Measurements from ENCODE around the gene OAS3. TPM values are rescaled to one million over a fixed set of nuclear protein-coding genes. Genes with fewer than 3 reads are reported as not detected.
"Not testable (repeated sequence)": the region's sequence is repeated elsewhere in the genome, so short reads cannot be mapped to it uniquely, and the experiment has no call there.

OAS3 gene
- polyA plus RNA-seq, 4 donors: 8.6 to 11.6 (median 9.5) TPM

DNA sequence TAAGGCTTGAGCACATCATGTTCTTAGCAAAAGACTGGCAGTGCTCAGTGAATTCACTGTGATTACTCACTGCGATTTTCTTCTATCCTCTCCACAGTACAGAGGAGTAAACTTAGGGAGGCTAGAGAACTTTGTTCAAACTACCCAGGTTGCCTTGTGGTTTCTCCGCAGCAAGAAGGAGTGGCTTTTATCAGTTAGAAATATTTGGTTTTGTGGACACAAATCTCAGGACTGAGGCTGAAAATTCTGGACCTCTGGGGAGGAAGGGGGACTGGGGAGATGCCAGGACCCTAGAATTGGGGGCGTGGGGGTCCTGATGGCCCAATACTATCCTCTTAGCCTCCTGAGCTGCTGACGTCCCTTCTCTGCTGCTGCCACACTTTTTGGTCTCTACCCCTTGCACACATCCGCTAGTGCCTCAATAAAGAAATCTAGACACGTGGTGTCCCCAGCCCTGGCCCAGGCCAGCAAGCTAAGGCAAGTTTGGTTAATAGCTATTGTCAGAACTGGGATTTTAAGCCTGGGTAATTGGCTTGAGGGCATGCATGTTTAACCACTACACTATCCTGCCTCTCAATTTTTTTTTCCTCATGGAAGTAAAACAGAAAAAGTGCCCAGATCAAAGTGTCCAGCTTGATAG, 40.9 kb downstream of the OAS3 start:
- DNase-seq (ENCODE audit: low read depth in 4 of 4, low spot score in 3 of 4): no peak

DNA sequence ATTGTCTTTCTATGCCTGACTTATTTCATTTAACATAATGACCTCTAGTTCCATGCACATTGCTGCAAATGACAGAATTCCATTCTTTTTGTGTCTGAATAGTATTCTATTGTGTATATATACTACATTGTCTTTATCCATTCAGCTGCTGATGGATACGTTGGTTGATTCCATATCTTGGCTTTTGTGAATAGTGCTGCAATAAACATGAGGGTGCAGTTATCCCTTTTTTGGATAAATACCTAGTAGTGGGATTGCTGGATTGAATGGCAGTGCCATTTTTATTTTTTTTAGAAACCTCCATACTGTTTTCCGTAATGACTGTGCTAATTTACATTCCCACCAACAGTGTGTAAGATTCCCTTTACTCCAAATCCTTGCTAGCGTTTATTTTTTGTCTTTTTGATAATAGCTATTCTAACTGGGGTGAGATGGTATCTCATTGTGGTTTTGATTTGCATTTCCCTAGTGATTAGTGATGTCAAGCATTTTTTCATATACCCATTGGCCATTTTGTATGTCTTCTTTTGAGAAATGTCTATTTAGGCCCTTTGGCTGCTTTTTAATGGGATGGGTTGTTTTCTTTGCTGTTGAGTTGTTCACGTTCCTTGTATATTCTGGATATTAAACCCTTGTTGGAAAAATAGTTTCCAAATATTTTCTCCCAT, 42.4 kb downstream of the OAS3 start:
- DNase-seq (ENCODE audit: low read depth in 4 of 4, low spot score in 3 of 4): no peak

DNA sequence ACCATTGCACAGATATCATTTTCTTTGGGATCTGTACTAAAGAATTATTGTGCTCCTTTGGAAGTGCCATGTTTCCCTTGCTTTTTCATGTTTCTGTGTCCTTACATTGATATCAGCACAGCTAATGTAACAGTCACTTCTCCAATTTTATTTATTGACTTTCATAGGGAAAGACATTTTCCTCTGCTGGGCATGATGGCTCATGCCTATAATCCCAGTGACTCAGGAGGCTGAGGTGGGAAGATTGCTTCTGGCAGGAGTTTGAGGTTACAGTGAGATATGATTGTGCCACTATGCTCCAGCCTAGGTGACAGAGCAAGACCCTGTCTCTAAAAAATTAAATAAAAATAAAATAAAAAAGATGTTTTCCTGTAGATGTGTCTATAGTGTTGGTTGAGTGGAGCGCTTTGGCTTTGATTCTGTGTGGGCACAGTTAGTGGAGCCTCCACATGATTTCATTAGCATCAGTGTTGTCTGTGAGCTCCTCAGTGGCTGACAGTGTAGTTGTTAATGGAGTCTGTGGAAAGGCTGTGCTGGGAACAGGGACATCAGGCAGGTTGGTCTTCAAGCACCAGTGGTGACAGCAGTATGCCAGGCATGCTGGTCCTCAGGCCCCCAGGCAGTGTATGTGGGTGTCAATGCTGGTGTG, 47.5 kb downstream of the OAS3 start:
- no peak for DNase-seq (ENCODE audit: low read depth in 4 of 4, low spot score in 3 of 4)

DNA sequence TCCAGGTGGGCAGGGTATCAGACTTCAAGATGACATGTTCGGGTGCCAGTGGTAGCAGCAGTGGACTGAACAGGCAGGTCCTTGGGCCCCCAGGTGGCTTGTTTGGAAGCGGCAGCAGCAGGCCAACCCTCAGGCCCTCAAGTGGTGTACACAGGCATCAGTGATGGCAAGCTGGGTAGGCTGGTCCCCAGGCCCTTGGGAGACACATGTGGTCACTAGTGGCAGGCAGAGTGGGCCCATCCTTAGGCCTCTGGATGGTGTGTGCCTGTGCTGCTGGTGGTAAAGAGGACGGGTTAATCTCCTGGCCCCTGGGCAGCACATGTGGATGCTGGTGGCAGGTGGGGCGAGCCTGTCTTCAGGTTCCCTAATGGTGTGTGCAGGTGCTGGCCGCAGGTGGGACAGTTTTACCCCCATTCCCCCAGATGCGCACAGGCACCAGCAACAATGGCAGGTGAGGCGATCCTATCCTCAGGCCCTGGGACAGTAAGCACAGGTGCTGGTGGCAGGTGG, 48.1 kb downstream of the OAS3 start:
- DNase-seq (ENCODE audit: low read depth in 4 of 4, low spot score in 3 of 4): no peak

DNA sequence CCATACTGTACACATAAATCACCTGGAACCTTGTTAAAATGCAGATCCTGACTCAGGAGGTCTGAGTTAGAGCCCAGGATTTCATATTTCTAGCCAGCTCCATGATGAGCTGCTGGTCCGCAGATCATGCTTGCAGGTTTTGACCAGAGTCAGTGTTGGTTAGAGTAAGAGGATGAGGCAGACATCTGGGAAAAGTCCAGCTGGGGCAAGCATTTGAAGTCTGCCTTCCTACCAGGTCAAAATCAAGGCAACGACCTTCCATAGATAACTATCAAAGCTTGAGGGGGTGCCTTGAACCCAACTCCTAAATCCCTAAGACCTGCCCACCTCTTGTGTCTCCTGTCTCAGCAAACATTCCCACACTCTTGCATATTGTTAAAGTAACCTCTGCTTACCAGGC, 49.3 kb downstream of the OAS3 start:
- DNase-seq (ENCODE audit: low read depth in 4 of 4, low spot score in 3 of 4): no peak

DNA sequence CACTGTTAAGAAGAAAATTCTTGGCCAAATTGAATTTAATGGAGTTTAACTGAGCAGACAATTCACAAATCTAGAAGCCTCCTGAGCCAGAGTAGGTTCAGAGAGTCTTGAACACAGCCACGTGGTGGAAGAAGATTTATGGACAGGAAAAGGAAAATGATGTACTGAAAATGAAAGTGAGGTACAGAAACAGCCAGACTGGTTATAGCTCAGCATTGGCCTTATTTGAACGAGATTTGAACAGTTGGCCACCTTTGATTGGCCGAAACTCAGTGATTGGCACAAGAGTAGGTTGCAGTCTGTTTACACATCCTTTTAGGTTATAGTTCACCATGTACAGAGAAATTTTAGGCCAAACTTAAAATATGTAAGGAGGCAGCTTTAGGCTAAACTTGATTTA, 50.0 kb downstream of the OAS3 start:
- no peak for DNase-seq (ENCODE audit: low read depth in 4 of 4, low spot score in 3 of 4)

DNA sequence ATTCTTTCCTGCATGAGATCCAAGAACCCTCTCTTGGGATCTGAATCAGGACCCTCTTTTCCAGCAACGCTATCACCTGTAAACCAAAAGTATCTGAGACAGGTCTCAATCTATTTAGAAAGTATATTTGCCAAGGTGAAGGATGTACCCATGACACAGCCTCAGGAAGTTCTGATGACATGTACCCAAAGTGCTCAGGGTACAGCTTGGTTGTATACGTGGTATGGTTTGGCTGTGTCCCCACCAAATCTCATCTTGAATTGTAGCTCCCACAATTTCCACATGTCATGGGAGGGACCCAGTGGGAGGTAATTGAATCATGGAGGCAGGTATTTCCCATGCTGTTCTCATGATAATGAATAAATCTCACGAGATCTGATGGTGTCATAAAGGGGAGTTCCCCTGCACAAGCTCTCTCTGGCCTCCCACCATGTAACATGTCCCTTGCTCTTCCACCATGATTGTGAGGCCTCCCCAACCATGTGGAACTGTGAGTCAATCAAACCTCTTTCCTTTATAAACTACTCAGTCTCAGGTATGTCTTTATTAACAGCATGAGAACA, 50.6 kb downstream of the OAS3 start:
- not testable (repeated sequence) for DNase-seq (ENCODE audit: low read depth in 4 of 4, low spot score in 3 of 4)

DNA sequence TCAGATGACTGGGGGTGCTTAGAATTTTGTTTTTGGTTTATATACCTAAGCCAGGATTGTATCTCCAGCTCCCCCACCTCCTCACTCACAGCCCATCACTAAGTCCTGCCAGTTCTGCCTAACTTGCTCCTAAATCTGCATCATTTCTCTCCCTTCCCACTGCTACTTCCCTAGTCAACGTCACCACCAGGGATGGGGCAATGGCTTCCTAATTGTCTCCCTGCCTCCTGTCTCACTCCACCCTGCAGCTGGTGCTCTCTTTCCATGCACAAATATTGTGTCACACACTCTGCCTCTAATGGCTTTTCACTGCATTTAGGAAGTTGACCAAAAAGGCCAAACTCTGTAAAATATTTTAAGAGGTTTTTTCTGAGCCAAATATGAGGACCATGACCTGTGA, 51.5 kb downstream of the OAS3 start:
- no peak for DNase-seq (ENCODE audit: low read depth in 4 of 4, low spot score in 3 of 4)

DNA sequence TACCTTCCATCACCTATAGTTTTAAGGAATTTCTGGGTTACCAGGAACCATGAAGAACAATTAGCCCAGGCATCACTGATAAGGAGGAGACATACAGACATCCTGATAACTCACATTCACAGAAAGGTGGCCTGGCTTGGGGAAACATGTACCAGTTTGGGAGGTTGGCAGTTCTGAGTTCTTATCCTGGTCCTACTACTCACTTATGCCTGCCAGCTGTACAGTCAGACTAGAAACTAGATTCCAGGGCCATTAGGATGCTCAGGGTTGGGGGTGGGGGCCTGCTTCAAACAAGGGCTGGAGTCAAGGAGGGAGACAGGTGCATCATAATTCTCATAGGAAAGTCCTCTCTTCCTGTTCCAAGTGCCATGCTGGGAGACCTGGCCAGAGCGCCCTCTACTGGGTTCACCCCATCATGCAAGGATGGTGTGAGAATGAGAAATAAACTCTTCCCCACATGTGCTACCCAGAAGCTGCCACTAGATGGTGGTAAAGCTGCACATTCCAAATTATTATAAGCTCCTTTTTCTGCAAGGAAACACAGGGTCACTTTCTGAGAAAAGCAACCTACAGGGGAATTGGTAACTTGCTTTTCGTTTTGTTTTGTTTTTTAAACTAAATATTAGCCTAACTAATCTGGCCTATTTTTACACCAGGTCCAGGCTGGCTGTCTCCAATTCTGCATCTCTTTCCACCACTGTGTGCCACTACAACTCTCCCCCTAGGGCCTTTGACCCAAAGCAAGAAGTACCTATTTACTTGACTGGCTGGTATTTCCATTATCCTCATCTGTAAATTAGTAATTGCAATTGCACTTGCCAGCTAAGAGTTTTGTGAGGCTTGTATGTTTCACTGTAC, 54.5 kb downstream of the OAS3 start:
- DNase-seq (ENCODE audit: low read depth in 4 of 4, low spot score in 3 of 4): no peak

DNA sequence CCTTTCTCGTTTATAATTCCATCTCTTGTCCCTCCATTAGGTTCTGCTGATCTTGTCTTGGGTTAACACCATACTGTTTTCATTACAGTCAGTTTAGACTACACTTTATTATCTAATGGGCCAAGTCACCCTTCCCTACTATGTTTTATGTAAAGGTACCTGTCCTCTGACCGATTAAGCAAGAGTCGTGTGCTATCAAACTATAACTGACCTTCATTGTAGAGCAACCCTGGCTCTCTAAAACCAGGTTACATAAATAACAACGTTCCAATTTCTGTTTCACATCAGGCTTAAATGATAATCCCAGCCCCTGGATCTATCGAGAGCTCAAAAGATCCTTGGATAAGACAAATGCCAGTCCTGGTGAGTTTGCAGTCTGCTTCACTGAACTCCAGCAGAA, 56.7 kb downstream of the OAS3 start:
- DNase-seq (ENCODE audit: low read depth in 4 of 4, low spot score in 3 of 4): no peak

DNA sequence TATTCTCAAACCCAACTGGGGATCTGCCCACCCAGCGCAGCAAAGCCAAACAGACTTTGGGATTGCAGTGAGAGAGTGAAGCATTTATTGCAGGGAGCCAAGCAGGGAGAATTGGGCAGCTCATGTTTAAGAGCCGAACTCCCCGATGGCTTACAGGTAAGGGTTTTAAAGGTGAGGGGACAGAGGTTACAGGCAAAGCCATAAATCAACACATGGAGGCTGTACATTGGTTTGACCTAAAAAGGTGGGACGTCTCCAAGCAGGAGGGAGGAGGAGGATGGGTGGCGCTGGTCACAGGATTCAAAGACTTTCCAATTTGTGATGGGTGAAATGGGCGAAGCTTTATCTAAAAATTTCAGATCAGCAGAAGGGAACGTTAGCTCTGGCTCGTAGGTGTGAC, 58.2 kb downstream of the OAS3 start:
- no peak for DNase-seq (ENCODE audit: low read depth in 4 of 4, low spot score in 3 of 4)

DNA sequence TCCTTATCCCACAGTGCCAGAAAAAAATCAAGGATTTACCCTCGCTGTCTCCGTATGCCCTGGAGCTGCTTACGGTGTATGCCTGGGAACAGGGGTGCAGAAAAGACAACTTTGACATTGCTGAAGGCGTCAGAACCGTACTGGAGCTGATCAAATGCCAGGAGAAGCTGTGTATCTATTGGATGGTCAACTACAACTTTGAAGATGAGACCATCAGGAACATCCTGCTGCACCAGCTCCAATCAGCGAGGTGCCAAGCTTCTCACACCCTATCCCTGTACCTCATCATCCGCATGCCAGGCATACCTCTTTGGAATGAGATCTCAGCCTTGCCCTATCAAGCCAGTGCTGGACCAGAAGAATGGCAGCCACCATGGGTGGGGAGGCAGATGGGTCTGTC, 59.2 kb downstream of the OAS3 start:
- no peak for DNase-seq (ENCODE audit: low read depth in 4 of 4, low spot score in 3 of 4)

DNA sequence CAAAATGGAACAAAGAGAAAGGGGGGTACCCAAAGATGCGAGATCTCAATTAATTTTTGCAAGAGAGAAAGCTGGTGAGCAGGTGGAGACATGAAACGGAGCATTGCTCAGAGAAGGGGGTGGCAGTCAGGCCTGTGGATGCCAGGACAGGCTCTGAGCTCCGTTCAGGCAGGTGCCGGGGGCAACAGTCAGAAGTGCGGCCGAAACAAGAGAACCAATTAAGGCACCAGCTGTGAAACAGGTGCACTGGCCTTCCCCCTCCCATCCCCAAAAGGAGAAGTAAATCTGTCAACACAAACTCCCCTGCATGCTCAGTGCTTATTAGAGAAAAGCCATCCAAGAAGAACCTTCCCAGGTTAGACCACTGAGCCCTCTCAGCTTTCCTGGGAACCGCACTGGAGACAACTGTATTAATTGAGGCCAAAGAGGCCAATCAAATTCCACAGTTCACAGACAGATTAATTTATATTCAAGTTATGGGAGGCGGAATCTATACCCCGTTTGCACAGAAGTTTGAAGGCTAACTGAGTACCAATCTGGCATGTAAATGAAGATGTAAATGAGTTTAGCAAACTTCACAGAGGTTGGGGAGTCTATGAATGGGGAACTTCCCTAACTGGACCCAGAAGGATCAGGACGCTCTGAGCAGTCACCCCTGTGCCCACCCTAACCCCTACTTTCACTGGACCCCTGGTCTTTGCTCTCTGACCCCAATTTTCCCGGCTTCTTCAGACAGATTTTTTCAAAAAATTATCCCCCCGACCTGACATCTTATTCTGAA, 60.9 kb downstream of the OAS3 start:
- no peak for DNase-seq (ENCODE audit: low read depth in 4 of 4, low spot score in 3 of 4)

DNA sequence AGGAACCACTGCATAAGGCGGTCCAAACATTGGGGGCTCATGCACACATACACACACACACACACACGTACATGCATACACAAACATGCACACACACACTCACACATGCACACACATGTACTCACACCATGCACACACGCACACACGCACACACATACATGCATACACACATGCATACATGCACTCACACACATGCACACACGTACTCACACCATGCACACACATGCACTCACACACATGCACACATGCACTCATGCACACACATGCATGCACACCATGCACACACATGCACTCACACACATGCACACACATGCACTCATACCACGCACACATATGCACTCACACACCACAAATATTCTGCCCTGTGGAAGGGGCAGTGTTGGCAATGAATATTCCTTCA, 62.2 kb downstream of the OAS3 start:
- no peak for DNase-seq (ENCODE audit: low read depth in 4 of 4, low spot score in 3 of 4)

DNA sequence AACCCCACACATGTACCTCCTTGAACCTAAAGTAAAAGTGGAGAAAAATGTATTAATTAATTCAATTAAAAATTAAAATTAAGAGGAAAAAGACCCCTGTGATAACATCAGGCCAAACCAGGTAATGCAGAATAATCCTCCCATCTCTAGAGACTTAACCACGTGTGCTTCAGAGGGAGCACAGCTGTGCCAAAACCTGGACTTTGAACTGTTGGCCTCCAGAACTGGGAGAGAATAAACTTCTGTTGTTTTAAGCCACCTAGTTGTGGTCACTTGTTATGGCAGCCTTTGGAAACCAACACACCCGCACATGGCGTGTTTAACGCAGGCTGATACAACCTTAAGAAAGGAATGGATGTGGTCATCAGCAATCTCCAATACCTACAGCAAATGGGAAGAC, 63.9 kb downstream of the OAS3 start:
- no peak for DNase-seq (ENCODE audit: low read depth in 4 of 4, low spot score in 3 of 4)

DNA sequence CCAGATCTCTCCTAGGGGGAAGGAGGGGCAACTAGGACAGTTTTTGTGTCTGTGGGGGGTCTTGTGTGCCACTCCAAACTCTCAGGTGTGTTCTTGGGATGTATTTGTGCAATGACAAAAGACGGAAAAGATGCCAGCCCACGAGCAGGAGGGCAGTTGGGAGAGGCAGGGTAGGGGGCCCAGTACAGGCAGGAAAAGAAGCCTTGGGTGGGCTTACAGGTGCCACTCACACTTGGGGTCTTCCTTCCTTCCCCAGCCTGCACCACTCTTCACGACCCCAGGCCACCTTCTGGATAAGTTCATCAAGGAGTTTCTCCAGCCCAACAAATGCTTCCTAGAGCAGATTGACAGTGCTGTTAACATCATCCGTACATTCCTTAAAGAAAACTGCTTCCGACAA, 64.4 kb downstream of the OAS3 start:
- no peak for DNase-seq (ENCODE audit: low read depth in 4 of 4, low spot score in 3 of 4)

DNA sequence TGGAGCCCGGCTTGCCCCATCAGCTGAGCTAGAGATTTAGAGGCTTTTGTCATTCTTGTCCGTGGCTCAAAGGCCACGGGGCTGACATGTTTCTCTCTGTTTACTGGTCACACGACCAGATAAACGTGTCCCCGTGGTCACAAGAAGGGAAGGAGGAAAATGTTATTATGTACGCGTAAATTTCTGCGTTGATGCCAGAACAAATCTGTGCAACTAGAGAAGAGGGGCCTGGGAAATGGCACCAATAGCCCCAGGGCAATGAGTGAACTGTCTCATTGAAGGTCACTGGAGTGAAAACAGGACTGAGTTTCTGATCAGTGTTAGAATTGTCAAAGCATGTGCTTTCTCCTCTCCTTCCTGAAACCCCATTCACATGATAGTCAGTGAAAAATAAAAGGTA, 65.4 kb downstream of the OAS3 start:
- no peak for DNase-seq (ENCODE audit: low read depth in 4 of 4, low spot score in 3 of 4)

DNA sequence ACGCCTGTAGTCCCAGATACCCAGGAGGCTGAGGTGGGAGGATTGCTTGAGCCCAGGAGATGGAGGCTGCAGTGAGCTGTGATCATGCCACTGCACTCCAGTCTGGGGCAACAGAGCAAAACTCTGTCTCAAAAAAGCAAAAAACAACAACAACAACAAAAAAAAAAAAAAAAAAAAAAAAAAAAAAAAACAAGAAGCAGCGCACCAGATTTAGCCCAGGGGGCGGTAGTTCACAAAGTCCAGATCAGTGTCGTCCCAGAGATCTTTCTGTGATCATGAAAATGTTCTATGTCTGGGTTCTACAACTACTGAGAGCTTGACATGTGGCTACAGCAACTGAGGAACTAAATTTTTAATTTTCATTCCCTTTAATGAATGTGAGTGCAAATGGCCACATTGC, 67.5 kb downstream of the OAS3 start:
- no peak for DNase-seq (ENCODE audit: low read depth in 4 of 4, low spot score in 3 of 4)

DNA sequence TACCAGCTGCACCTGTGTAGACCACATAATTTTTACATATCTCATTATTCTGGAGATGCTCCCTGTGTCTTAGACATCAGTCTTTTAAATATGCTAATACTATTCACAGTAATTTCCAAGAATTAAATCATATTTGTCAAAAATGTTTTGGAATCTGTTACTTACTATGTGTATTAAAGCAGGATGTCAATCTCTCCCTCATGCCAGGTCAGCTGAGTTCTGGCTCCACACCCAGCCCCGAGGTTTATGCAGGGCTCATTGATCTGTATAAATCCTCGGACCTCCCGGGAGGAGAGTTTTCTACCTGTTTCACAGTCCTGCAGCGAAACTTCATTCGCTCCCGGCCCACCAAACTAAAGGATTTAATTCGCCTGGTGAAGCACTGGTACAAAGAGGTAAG, 67.9 kb downstream of the OAS3 start:
- no peak for DNase-seq (ENCODE audit: low read depth in 4 of 4, low spot score in 3 of 4)

DNA sequence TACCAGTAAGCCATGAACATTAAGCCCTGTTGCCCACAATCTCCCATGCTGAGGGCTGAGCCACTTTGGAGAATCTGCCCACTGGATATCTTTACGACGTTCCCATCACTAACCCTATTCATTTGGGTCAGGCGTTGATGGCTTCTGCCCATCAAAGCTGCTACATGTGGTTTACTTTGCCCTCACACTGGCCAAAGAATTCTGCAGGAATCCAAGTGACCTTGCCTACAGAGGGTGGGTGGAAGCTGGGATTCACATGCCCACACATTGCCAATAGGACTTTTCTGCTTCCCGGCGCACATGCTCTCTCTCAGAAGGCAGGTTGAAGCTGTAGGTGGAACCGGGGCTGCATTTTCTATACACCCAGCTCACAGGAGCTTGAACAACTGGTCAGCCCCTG, 68.4 kb downstream of the OAS3 start:
- no peak for DNase-seq (ENCODE audit: low read depth in 4 of 4, low spot score in 3 of 4)

Measured in left renal pelvis (tissue), 4 donors.